ENCODE data around the gene STAT5B.

DNA sequence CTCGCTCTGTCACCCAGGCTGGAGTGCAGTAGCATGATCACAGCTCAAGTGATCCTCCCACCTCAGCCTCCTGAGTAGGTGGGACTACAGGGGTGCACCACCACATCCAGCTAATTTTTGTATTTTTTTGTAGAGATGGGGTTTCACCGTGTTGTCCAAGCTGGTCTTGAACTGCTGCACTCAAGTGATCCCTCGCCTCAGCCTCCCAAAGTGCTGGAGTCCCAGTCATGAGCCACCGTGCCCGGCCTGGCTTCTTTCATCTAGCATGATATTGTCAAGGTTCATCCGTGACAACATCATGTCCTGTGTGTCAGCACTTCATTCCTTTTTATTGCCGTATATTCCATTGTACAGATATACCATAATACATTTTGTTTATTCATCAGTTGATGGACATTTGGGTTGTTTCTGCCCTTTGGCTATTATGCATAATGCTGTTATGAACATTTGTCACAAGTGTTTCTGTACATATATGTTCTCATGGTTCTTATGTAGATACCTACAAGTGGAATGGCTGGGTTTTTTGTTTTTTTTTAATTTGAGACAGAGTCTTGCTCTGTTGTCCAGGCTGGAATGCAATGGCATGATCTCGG is 78.5 kb downstream of the STAT5B start:
- TF ChIP-seq, protein P1, sequence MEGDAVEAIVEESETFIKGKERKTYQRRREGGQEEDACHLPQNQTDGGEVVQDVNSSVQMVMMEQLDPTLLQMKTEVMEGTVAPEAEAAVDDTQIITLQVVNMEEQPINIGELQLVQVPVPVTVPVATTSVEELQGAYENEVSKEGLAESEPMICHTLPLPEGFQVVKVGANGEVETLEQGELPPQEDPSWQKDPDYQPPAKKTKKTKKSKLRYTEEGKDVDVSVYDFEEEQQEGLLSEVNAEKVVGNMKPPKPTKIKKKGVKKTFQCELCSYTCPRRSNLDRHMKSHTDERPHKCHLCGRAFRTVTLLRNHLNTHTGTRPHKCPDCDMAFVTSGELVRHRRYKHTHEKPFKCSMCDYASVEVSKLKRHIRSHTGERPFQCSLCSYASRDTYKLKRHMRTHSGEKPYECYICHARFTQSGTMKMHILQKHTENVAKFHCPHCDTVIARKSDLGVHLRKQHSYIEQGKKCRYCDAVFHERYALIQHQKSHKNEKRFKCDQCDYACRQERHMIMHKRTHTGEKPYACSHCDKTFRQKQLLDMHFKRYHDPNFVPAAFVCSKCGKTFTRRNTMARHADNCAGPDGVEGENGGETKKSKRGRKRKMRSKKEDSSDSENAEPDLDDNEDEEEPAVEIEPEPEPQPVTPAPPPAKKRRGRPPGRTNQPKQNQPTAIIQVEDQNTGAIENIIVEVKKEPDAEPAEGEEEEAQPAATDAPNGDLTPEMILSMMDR (IDR thresholded peaks at IDR 0.05 in 2 of 3, conservative IDR thresholded peaks at IDR 0.05 in 1 of 3; ENCODE audit: borderline replicate concordance in 1 of 3, insufficient read depth in 1 of 3, low read depth in 2 of 3, low read length in 2 of 3) = no peak
- no peak for TF ChIP-seq POLR2AphosphoS5 (IDR thresholded peaks at IDR 0.05; ENCODE audit: low read depth, low read length)

All from HCT116 (cell line).